Measurements from ENCODE around the gene MYLK3. TPM values are rescaled to one million over a fixed set of nuclear protein-coding genes. Genes with fewer than 3 reads are reported as not detected.

Gene MYLK3
- total RNA-seq, 6 experiments from 2014 or later, result 0.06 to 0.44 (median 0.23) TPM

DNA sequence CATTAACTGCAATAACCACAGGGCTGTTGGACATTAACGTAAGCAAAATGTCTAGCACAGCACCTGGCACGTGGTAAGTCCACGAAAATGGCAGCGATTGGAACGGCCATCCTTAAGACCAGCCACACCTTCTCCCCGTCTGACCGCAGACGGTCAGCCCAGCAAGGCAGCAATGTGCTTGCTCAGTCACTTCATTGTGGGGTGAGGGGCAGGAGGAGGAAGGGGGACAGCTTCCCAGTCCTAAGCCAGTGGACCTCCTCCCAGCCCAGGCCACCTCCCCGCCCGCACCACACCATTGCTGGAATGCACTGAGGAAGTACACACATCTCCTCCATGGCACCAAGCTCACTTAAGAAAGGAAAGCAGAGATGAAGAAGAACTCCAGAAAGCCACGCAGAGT is 8.6 kb upstream of the MYLK3 start:
- intact Hi-C loops (cut with DNase I), result no loop called here
- DNase-seq (no peak), ATAC-seq (no peak)
- TF ChIP-seq, protein P1, sequence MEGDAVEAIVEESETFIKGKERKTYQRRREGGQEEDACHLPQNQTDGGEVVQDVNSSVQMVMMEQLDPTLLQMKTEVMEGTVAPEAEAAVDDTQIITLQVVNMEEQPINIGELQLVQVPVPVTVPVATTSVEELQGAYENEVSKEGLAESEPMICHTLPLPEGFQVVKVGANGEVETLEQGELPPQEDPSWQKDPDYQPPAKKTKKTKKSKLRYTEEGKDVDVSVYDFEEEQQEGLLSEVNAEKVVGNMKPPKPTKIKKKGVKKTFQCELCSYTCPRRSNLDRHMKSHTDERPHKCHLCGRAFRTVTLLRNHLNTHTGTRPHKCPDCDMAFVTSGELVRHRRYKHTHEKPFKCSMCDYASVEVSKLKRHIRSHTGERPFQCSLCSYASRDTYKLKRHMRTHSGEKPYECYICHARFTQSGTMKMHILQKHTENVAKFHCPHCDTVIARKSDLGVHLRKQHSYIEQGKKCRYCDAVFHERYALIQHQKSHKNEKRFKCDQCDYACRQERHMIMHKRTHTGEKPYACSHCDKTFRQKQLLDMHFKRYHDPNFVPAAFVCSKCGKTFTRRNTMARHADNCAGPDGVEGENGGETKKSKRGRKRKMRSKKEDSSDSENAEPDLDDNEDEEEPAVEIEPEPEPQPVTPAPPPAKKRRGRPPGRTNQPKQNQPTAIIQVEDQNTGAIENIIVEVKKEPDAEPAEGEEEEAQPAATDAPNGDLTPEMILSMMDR (IDR thresholded peaks at IDR 0.05), result no peak
- TF ChIP-seq POLR2A (IDR thresholded peaks at IDR 0.05), result no peak
- no peaks in the 10 kb centered on the region for H3K9me3 ChIP-seq
- H3K4me3 ChIP-seq, result no peak overlapping the region
- H3K27me3 ChIP-seq, result no peaks in the 10 kb centered on the region
- H3K4me1 ChIP-seq, result no peaks in the 10 kb centered on the region
- WGBS (ENCODE audit: insufficient coverage, low coverage, low lambda C conversion rate, missing lambda C conversion rate), result 50% methylated on average over 4 of the region's 11 CpGs
- no peaks in the 10 kb centered on the region for H3K36me3 ChIP-seq
- no peak overlapping the region for H3K27ac ChIP-seq

DNA sequence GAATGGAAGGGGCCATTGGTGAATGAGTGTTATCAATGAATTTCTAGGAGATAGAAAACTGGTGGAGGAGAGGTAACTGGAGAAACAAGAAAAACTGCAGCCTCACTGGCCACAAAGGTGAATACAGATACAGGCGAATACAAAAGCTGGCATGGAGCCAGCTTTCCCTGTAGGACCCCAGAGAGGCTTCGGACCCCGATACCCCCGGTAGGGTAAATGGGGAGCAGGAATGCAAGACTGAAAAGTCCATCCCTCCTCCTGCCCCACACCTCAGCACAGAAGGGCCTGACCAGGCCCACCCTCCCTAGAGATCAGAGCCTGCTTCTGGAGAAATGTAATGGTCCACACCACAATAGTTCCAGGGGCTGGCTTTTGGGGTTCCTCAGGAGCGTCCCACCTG is 4.9 kb upstream of the MYLK3 start:
- no peaks in the 10 kb centered on the region for H3K27me3 ChIP-seq
- H3K9me3 ChIP-seq, result no peaks in the 10 kb centered on the region
- H3K4me1 ChIP-seq, result no peaks in the 10 kb centered on the region
- intact Hi-C loops (cut with DNase I), result no loop called here
- ATAC-seq, result no peak
- WGBS (ENCODE audit: insufficient coverage, low coverage, low lambda C conversion rate, missing lambda C conversion rate), result 40% methylated on average over 2 of the region's 5 CpGs
- no peak overlapping the region for H3K4me3 ChIP-seq
- no peak overlapping the region for H3K27ac ChIP-seq
- no peak for TF ChIP-seq POLR2A (IDR thresholded peaks at IDR 0.05)
- TF ChIP-seq, protein P1 (IDR thresholded peaks at IDR 0.05), result no peak
- no peak for DNase-seq
- H3K36me3 ChIP-seq, result no peaks in the 10 kb centered on the region

DNA sequence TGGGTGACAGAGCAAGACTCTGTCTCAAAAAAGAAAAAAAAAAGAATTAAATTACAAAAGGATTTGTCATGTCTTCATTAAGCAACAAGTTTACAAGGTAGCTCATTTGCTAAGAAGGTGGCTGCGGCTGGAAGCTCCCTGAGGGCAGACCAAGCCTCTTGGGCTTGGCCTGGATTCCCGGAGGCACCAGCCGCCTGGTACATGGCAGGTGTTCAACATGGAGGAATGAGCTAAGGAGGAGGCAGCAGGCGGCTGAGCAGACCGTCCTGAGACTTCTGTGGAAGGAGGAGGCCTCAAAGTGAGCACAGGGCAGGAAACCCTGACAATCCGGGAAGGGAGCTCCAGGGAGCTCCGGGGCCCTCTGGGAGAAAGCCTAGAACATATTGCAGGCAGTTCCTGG is 3.2 kb upstream of the MYLK3 start:
- TF ChIP-seq POLR2A (IDR thresholded peaks at IDR 0.05), result no peak
- TF ChIP-seq, protein P1 (IDR thresholded peaks at IDR 0.05), result no peak

DNA sequence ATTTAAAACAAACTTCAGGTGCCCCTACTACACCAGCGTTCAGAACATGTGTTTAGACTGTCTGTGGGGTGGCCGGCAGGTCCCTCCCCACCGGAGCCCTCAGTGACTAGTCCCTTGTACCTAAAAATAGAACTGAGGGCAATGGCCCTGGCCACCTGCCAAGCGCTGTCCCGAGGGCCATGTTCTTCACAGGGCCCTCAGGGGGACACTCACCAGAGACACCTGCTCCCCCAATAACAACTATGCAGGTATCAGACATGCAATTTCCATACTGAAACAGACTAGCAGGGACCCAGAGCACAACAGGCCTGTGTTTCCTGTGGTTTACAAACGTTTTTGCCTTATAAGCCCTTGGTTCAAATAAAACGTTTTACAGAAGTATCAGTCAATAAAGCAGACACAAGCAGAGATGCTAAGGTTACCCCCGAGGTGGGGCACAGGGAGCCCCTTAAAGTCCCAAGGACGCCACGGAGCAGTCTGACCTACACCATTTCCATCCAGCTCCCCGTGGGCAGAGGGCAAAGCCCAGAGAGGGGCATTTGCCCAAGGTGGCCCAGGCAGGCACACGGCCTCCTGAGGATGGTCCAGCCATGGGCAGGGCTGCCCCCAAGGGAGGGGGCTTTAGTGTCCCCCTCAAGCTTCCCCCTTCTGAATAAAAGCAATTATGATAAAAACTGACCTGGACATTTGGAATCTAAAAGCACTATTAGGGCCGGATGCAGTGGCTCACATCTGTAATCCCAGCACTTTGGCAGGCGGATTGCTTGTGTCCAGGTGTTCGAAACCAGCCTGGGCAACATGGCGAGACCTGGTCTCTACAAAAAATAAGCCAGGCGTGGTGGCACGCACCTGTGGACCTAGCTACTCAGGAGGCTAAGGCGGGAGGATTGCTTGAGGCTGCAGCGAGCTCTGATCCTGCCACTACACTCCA is 896 bp upstream of the MYLK3 start:
- H3K36me3 ChIP-seq, result no peaks in the 10 kb centered on the region
- intact Hi-C loops (cut with DNase I), result no loop called here
- no peaks in the 10 kb centered on the region for H3K9me3 ChIP-seq
- TF ChIP-seq, protein P1 (IDR thresholded peaks at IDR 0.05), result no peak
- TF ChIP-seq POLR2A (IDR thresholded peaks at IDR 0.05), result no peak
- DNase-seq, result no peak
- 46% methylated on average over 11 of the region's 20 CpGs for WGBS (ENCODE audit: insufficient coverage, low coverage, low lambda C conversion rate, missing lambda C conversion rate)
- H3K27me3 ChIP-seq, result no peaks in the 10 kb centered on the region
- H3K4me1 ChIP-seq, result no peaks in the 10 kb centered on the region
- H3K27ac ChIP-seq, result no peak overlapping the region
- H3K4me3 ChIP-seq, result no peak overlapping the region
- ATAC-seq, result no peak

More for the DNA sequence above, 3.2 kb upstream of the MYLK3 start:
- DNase-seq, result no peak
- Histone ChIP-seq H3K27ac (no peak overlapping the region), H3K36me3 (no peaks in the 10 kb centered on the region), H3K4me3 (no peak overlapping the region), H3K9me3 (no peaks in the 10 kb centered on the region), H3K27me3 (no peaks in the 10 kb centered on the region), H3K4me1 (no peaks in the 10 kb centered on the region)
- 86% methylated on average over 3 of the region's 7 CpGs for WGBS (ENCODE audit: insufficient coverage, low coverage, low lambda C conversion rate, missing lambda C conversion rate)
- intact Hi-C loops (cut with DNase I), result no loop called here
- no peak for ATAC-seq

Data from right lobe of liver (tissue), 6 donors.